ACC112 (cell line): ENCODE measurements around the gene ME1.
"Not testable (repeated sequence)": the region's sequence is repeated elsewhere in the genome, so short reads cannot be mapped to it uniquely, and the experiment has no call there.

ENCODE experiments used
- H2AFZ ChIP-seq: fragments of 200-600 bp; sonication (generic); one replicate; pipeline ENCODE4 v1.6.0; 2017; ENCODE audit warnings: antibody characterized with exemption, low read length; ENCODE audit not compliant: unreplicated experiment
- H3K27ac ChIP-seq: fragments of 200-600 bp; sonication (generic); 2 replicates; pipeline ENCODE4 v1.5.1; 2014; ENCODE audit warnings: low read depth, mild to moderate bottlenecking, antibody characterized with exemption, low read length, moderate library complexity
- H3K27me3 ChIP-seq: fragments of 200-600 bp; sonication (generic); 2 replicates; pipeline ENCODE4 v1.6.1; 2014; ENCODE audit warnings: mild to moderate bottlenecking, antibody characterized with exemption, low read length, moderate library complexity, mixed read lengths; ENCODE audit not compliant: insufficient read depth
- H3K36me3 ChIP-seq: fragments of 200-600 bp; sonication (generic); 2 replicates; pipeline ENCODE4 v1.6.1; 2016; ENCODE audit warnings: mild to moderate bottlenecking, antibody characterized with exemption, low read length, moderate library complexity, mixed read lengths; ENCODE audit not compliant: insufficient read depth
- H3K4me1 ChIP-seq: fragments of 200-600 bp; sonication (generic); one replicate; pipeline ENCODE4 v1.6.1; 2016; ENCODE audit warnings: low read length, mixed read lengths; ENCODE audit not compliant: insufficient read depth, unreplicated experiment, control insufficient read depth
- H3K4me3 ChIP-seq: fragments of 200-600 bp; sonication (generic); 2 replicates; pipeline ENCODE4 v1.5.1; 2014; ENCODE audit warnings: mild to moderate bottlenecking, low read depth, low read length
- H3K79me2 ChIP-seq: fragments of 200-600 bp; sonication (generic); one replicate; pipeline ENCODE4 v1.6.0; 2016; ENCODE audit warnings: low read length; ENCODE audit not compliant: control insufficient read depth, unreplicated experiment, insufficient read depth

ME1 gene

DNA sequence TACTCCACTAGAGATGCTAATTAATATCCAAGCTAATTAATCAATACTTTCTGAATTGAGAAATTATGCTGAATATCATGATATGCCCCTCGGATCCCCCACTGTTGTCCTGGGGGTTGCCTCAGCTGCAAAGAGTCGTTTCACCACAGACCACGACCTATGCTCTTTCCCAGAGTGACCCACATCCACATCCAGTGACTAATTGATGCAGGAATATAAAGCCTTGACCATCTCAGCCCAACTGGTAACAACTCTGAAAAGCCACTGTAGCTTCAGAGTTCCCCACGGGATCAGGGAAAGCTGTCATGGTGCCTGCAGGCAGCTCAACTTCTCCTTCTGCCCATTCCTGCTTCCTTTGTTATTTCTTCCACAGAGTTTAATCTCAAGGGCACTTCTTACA is 120.8 kb downstream of the ME1 start:
- Histone ChIP-seq H3K36me3 (no peaks in the 10 kb centered on the region), H3K27me3 (no peaks in the 10 kb centered on the region), H3K79me2 (no peaks in the 10 kb centered on the region), H2AFZ (no peak overlapping the region), H3K27ac (no peak overlapping the region), H3K4me1 (peaks cover 12% of the 10 kb centered on the region), H3K4me3 (no peak overlapping the region)

DNA sequence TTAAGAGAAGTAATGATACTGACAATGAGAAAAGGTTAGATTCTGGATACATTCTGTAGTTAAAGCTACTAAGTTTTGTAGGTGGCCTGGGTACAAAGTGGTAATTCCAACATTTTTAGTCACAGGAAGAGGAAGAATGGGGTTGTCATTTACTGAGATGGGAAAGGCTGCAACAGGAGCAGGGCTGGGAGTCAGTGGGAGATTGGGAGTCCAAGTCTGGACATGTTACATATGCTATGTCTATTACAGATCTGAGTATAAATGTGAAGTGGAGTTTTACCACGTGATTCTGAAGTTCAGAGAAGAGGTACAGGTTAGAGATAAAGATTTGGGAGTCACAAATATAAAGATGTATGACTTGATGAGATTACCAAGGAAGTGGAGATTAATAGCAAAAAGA is 121.5 kb downstream of the ME1 start:
- Histone ChIP-seq H3K27me3 (no peaks in the 10 kb centered on the region), H3K79me2 (no peaks in the 10 kb centered on the region), H2AFZ (no peak overlapping the region), H3K4me3 (no peak overlapping the region), H3K27ac (no peak overlapping the region), H3K36me3 (peaks cover 3% of the 10 kb centered on the region; the same call in 1 of the 2 replicates), H3K4me1 (peaks cover 13% of the 10 kb centered on the region)

DNA sequence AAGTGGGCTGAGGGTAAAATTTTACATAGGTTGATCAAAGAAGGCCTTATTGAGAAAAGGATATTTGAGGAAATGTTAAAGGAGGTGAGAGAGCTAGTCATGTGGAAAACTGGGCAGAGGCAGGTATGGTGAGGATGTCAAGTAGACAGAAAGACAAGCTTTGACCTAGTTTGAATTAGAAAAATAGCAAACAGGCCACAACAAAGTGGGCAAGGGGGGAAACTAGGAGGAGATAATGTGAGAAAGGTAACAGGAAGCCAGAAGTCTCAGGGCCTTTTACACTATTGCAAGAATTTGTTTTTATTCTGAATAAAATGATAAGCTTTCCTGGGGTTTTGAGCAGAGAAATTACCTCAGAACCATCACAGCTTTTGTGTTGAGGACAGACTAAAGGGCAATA is 122.0 kb downstream of the ME1 start:
- no peak overlapping the region for H3K27ac ChIP-seq
- no peaks in the 10 kb centered on the region for H3K27me3 ChIP-seq
- H3K4me1 ChIP-seq, result peaks cover 18% of the 10 kb centered on the region
- no peak overlapping the region for H3K4me3 ChIP-seq
- H3K36me3 ChIP-seq, result peaks cover 4% of the 10 kb centered on the region; the same call in 1 of the 2 replicates
- H2AFZ ChIP-seq, result no peak overlapping the region
- no peaks in the 10 kb centered on the region for H3K79me2 ChIP-seq

DNA sequence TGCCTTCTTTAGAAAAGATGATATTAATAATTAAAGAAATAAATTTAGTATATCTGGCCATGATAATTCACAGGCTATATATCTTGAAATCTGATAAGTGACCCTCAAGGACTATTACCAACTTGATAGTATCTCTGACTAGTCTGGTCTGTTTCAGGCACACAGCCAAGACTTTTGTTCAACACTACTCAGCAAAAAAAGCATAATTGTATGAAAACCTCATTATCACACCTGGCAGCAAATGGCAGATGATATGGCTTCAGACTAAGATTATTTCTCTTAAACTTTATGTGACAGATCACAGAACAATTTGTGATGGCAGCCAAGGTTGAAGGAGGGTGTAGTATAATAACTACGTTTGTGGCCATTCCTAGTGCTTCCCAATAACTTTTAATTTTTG is 123.0 kb downstream of the ME1 start:
- Histone ChIP-seq H3K4me3 (no peak overlapping the region), H3K27me3 (no peaks in the 10 kb centered on the region), H3K4me1 (peaks cover 28% of the 10 kb centered on the region), H3K27ac (no peak overlapping the region), H3K36me3 (peaks cover 4% of the 10 kb centered on the region; the same call in 1 of the 2 replicates), H2AFZ (no peak overlapping the region), H3K79me2 (no peaks in the 10 kb centered on the region)

DNA sequence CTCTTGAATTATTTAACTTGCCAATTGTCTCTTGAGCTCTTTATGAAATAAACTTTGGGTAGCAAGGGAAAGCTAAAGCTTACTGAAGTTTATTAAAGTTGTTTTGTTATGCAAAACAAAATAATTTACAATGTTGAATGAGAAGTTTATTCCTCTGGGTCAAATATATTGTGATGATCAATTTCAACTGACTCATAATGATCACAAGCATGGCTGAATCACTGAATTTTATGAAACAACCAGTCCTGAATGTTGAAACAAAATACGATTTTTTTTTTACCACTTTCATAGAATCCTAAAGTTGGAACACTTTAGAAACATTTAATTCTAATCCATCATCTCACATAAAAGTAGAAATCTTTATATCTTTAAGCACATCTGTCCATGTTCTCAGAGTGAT is 127.4 kb downstream of the ME1 start:
- no peaks in the 10 kb centered on the region for H3K79me2 ChIP-seq
- H2AFZ ChIP-seq, result no peak overlapping the region
- no peak overlapping the region for H3K4me3 ChIP-seq
- peaks cover 4% of the 10 kb centered on the region; the same call in 1 of the 2 replicates for H3K36me3 ChIP-seq
- H3K4me1 ChIP-seq, result peaks cover 17% of the 10 kb centered on the region
- no peaks in the 10 kb centered on the region for H3K27me3 ChIP-seq
- H3K27ac ChIP-seq, result peak overlapping the region; percentile 18

DNA sequence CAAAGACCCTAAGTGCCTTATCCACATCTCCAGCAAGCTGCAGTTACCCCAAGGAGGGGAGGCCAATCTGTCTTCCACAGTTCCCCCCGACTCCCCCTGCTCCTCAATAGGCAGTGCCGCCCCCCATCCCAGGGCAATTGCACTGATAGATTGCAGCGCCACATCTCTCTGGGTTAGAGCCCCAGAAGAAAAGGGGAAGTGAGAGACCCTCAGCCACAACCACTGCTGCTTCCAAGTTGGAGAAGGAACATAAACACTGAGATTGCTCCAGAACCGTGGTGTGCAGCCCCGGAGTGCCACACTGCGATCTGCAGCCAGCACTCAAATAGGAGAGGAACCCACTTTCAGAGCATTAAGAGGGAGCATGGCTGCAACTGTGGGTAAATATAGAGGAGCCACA is 136.2 kb downstream of the ME1 start:
- no peaks in the 10 kb centered on the region for H3K27me3 ChIP-seq
- no peak overlapping the region for H3K4me3 ChIP-seq
- no peaks in the 10 kb centered on the region for H3K79me2 ChIP-seq
- no peak overlapping the region for H2AFZ ChIP-seq
- H3K36me3 ChIP-seq, result no peaks in the 10 kb centered on the region
- H3K4me1 ChIP-seq, result no peaks in the 10 kb centered on the region
- no peak overlapping the region for H3K27ac ChIP-seq

DNA sequence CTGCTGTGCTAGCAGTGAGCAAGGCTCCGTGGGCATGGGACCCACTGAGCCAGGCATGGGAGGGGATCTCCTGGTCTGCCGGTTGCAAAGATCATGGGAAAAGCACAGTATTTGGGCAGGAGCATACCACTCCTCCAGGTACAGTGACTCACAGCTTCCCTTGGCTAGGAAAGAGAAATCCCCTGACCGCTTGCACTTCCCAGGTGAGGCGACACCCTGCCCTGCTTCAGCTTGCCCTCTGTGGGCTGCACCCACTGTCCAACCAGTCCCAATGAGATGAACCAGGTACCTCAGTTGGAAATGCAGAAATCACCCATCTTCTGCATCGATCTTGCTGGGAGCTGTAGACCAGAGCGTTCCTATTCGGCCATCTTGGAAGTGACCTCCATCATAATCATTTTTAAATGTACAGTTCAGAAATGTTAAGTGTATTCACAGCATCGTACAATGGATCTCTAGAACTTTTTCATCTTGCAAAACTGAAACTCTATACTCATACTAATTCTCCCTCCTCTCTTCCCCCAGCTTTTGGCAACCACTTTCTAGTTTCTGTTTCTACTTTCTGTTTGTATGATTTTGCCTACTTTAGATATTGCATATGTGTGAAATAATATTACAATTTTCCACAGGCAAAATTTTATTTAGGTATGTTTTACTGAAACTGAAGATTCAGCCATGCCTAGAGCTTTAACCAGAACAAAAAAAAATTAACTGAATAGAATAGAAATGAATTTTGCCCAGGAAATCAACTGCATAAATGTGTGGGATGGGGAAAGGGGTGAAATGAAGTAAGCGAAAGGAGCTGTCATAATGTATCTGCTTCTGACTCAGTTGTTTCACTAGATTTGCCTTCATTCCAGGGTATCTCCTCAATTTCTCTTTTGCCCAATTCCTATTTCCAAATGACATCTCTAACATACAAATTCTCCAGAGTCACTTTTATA is 137.7 kb downstream of the ME1 start:
- H3K79me2 ChIP-seq, result no peaks in the 10 kb centered on the region
- H3K4me1 ChIP-seq, result no peaks in the 10 kb centered on the region
- H3K4me3 ChIP-seq, result no peak overlapping the region
- H3K36me3 ChIP-seq, result no peaks in the 10 kb centered on the region
- H3K27ac ChIP-seq, result no peak overlapping the region
- no peak overlapping the region for H2AFZ ChIP-seq
- H3K27me3 ChIP-seq, result no peaks in the 10 kb centered on the region

DNA sequence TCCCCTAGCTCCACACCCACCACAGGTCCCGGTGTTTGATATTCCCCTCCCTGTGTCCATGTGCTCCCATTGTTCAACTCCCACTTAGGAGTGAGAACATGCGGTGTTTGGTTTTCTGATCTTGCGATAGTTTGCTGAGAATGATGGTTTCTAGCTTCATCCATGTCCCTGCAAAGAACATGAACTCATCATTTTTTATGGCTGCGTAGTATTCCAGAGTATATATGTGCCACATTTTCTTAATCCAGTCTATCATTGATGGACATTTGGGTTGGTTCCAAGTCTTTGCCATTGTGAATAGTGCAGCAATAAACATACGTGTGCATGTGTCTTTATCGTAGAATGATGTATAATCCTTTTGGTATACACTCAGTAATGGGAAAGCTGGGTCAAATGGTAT is 143.6 kb downstream of the ME1 start:
- H3K27me3 ChIP-seq, H3K36me3 ChIP-seq, H3K4me1 ChIP-seq, H3K27ac ChIP-seq, H3K4me3 ChIP-seq, H2AFZ ChIP-seq, H3K79me2 ChIP-seq: not testable (repeated sequence)

DNA sequence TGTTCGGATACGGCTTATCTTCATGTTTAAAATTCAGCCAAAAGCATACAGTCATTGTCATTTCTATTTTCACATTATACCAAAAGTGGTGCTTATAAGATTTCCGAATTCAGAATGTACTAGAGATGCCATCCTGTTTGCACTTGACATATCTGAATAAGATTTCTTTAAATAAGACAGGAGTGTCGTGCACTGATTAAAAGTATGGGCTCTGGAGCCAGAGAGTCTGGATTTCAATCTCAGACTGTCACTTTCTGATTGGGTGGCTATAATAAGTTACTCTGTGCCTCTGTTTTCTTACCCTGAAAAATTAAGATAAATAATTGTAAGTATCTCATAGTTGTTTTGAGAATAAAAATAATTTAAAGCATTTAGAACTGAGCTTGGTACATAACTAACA is 144.9 kb downstream of the ME1 start:
- no peaks in the 10 kb centered on the region for H3K27me3 ChIP-seq
- no peak overlapping the region for H3K27ac ChIP-seq
- no peaks in the 10 kb centered on the region for H3K36me3 ChIP-seq
- H3K79me2 ChIP-seq, result no peaks in the 10 kb centered on the region
- H3K4me3 ChIP-seq, result no peak overlapping the region
- no peak overlapping the region for H2AFZ ChIP-seq
- no peaks in the 10 kb centered on the region for H3K4me1 ChIP-seq

DNA sequence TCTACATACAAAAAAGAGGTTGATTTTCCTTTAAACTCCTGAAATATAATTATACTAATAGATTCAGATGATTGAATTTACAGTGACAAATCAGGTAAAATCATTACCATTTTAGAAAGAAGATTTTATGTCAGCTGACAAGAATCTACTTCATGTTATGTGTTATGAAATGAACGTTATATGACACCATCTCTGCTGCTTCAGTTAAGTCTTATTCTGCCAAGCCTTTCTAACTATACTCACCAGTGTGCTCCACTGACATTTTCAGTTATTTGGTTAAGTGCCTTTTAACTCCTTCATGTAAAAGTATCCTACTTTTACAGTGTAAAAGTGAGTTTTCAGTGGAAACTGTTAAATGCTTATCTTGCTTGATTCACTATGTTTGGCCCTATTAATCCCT is 157.3 kb downstream of the ME1 start:
- H3K27me3 ChIP-seq, result no peaks in the 10 kb centered on the region
- H3K4me1 ChIP-seq, result peaks cover 28% of the 10 kb centered on the region
- no peaks in the 10 kb centered on the region for H3K36me3 ChIP-seq
- H3K4me3 ChIP-seq, result no peak overlapping the region
- no peak overlapping the region for H3K27ac ChIP-seq
- no peak overlapping the region for H2AFZ ChIP-seq
- H3K79me2 ChIP-seq, result no peaks in the 10 kb centered on the region
